ENCODE results near the gene ST6GALNAC3.

- no peak for TF ChIP-seq CTCF (IDR thresholded peaks at IDR 0.05)
- no peak for TF ChIP-seq POLR2A (IDR thresholded peaks at IDR 0.05)
These were observed 128.6 kb downstream of the ST6GALNAC3 start for GRCh38 chr1:76203127-76203526.

Measured in testis (tissue), 2 donors.